Colonic mucosa (tissue), 4 donors: ENCODE results near the gene CCDC88C. TPM values are rescaled to one million over a fixed set of nuclear protein-coding genes. Genes with fewer than 3 reads are reported as not detected.

Experiments
- DNase-seq: peaks from one replicate; pipeline ENCODE4 v3.0.0-alpha.2; 2020
- H3K27ac ChIP-seq: fragments of 200-600 bp; one replicate; pipeline ENCODE4 v1.8.0; 2021
- H3K27me3 ChIP-seq: fragments of 200-600 bp; one replicate; pipeline ENCODE4 v1.8.0; 2021
- H3K36me3 ChIP-seq: fragments of 200-600 bp; one replicate; pipeline ENCODE4 v1.8.0; 2021
- H3K4me1 ChIP-seq: fragments of 200-600 bp; one replicate; pipeline ENCODE4 v1.8.0; 2021; ENCODE audit warnings: mild to moderate bottlenecking
- H3K4me3 ChIP-seq: fragments of 200-600 bp; one replicate; pipeline ENCODE4 v1.8.0; 2021
- H3K9ac ChIP-seq, 2 donors: one replicate each; pipeline ENCODE4 v1.7.0; 2013; ENCODE audit warnings: control low read depth in 2 of 2, low read depth in 2 of 2, low read length in 2 of 2
- H3K9me3 ChIP-seq: fragments of 200-600 bp; one replicate; pipeline ENCODE4 v1.8.0; 2021
- CTCF ChIP-seq: fragments of 200-600 bp; IDR thresholded peaks from one replicate; pipeline ENCODE4 v1.8.0; 2022; ENCODE audit warnings: antibody characterized with exemption, mild to moderate bottlenecking
- intact Hi-C: fragments of 100-400 bp; cut with DNase I; formaldehyde crosslinking; loops from one replicate; pipeline ENCODE4 v1.14.1; 2022
- total RNA-seq, 2 donors: library from RNA; stranded (reverse); fragmentation: NEBNext Ultra II Directional in 1 of 2; extraction: Animal tissue kit (Norgen Biotek cat#: 25700) in 1 of 2; gene quantifications; one replicate each; pipeline ENCODE4 v1.2.1, GENCODE V29; 2021
- donor health status: healthy.
- donor health status: DM: no; HTN: no; CAD: no.
- donor health status: DM: no; HTN: no; CAD: no.

CCDC88C gene
- total RNA-seq, 2 donors from 2014 or later = 45.6 to 48.0 TPM

DNA sequence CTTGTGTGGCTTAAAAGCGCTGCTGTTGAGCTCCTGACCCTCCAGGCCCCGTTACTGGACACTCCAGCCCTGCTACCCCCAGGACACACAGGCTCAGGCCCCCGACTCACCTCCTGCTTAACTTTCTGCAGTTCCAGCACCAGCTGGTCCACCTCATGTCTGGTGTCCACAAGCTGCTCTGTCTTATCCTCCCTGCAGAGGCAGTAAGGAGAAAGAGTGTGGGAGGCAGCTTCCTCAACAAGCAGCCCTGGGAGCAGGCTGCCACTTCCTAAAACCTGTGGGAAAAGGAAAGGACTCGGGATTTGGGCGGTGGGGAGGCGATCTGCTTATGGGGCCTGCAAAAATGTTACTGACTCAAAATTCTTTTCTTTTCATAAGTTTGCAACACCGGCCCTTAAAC lies 79.2 kb downstream of the CCDC88C start:
- no peaks in the 10 kb centered on the region for H3K27me3 ChIP-seq
- H3K4me3 ChIP-seq = no peak overlapping the region
- peaks cover 10% of the 10 kb centered on the region for H3K36me3 ChIP-seq
- intact Hi-C loops = no loop called here
- no peak for TF ChIP-seq CTCF
- no peaks in the 10 kb centered on the region for H3K4me1 ChIP-seq
- DNase-seq = no peak
- no peak overlapping the region for H3K27ac ChIP-seq
- H3K9ac ChIP-seq = no peak overlapping the region
- H3K9me3 ChIP-seq = no peaks in the 10 kb centered on the region

DNA sequence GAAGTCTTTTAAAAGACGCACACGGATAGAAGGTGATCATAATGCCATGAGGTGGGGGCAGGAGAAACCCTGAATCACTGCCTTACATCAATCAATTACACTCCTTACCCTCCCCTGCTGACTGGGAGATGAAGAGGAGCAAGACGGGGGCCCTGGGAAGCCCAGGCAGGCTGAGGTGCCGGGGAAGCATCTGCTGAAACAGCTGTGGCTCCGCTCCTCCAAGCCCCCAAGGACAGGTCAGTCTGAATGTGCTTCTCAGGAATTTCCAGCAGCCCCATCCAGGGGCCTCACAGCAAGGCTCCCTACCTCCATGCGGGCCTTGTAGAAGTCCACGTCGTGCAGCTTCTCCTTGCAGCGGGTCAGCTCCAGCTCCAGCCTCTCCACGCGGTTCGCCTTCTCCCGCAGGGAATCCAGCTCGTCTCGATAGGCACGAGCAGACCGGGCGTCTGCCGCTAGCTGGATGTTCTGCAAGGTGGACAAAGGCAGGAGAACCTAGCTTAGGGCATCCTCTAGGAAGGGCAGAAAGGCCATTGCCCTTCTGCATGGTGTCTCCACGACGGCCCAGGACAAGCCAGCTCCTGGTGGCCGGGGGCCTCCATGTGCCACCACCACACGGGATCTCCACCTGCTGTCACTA lies 79.8 kb downstream of the CCDC88C start:
- H3K9me3 ChIP-seq = no peaks in the 10 kb centered on the region
- no peak for TF ChIP-seq CTCF
- intact Hi-C loops = no loop called here
- no peak overlapping the region for H3K9ac ChIP-seq
- H3K4me3 ChIP-seq = no peak overlapping the region
- no peak overlapping the region for H3K27ac ChIP-seq
- H3K4me1 ChIP-seq = peaks cover 3% of the 10 kb centered on the region
- no peak for DNase-seq
- H3K36me3 ChIP-seq = peaks cover 10% of the 10 kb centered on the region
- H3K27me3 ChIP-seq = no peaks in the 10 kb centered on the region

- DNase-seq = no peak
- intact Hi-C loops = no loop called here
- peaks cover 10% of the 10 kb centered on the region for H3K36me3 ChIP-seq
- no peaks in the 10 kb centered on the region for H3K27me3 ChIP-seq
- peaks cover 7% of the 10 kb centered on the region for H3K4me1 ChIP-seq
- no peak overlapping the region for H3K9ac ChIP-seq
- H3K4me3 ChIP-seq = no peak overlapping the region
- H3K27ac ChIP-seq = no peak overlapping the region
- H3K9me3 ChIP-seq = no peaks in the 10 kb centered on the region
- TF ChIP-seq CTCF = no peak
These were observed 81.5 kb downstream of the CCDC88C start for GRCh38 chr14:91336093-91336450.

DNA sequence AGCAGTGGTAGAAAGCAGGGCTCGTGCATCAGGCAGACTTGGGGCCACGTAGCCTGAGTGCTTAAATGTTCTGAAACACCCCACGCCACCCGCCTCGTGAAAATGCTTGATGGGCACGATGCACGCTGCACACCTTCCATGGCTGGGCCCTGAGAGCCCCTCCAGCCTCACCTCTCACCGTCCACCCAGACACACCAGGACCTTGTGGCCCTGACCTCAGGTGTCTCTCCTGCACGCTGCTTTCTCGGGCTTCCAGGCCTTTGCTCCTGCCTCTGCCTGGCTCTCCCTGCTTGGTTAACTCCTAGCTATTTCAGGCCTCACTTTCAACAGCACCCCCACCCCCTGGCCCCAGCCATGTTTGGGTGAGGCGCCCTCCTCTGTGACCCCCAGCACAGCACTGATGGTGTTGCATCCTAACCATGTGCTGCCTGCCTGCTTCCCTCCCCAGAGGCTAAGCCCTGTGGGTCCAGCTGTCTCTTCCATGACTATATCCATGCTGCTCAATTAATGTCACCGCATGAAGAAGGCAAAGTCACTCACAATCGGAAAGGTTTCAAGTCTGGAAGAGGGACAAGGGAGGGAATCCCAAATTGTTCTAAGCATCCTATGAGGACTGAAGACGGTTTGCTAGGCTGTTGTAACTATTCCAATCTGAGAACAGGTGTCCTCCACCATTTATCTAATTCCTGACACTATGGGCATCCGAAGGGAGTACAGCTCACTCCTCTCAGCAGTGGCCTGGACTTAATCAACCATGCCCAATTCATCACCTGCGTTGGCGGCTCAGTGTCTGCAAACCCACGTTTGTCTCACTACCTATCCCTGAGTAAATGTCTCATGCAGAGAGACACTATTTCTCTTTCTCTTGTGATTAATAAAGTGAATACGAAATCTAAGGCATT lies 82.2 kb downstream of the CCDC88C start:
- H3K4me1 ChIP-seq = peaks cover 7% of the 10 kb centered on the region
- no peak overlapping the region for H3K4me3 ChIP-seq
- intact Hi-C loops = no loop called here
- no peak for DNase-seq
- H3K27me3 ChIP-seq = no peaks in the 10 kb centered on the region
- no peak for TF ChIP-seq CTCF
- H3K27ac ChIP-seq = no peak overlapping the region
- no peaks in the 10 kb centered on the region for H3K9me3 ChIP-seq
- peaks cover 10% of the 10 kb centered on the region for H3K36me3 ChIP-seq
- H3K9ac ChIP-seq = peak overlapping the region in 1 of 2 donors; percentile 26

- Histone ChIP-seq H3K27me3 (no peaks in the 10 kb centered on the region), H3K36me3 (peaks cover 10% of the 10 kb centered on the region), H3K27ac (no peak overlapping the region), H3K4me3 (no peak overlapping the region), H3K4me1 (peaks cover 7% of the 10 kb centered on the region), H3K9ac (no peak overlapping the region), H3K9me3 (no peaks in the 10 kb centered on the region)
- intact Hi-C loops = no loop called here
- no peak for DNase-seq
- TF ChIP-seq CTCF = no peak
These were observed 84.0 kb downstream of the CCDC88C start for GRCh38 chr14:91333650-91334039.
